ENCODE measurements around the gene MAPK8IP3.
A peak's percentile ranks its signal among the peaks of the same experiment; 100 is the strongest.

Gene MAPK8IP3

GRCh38 chr16:1745900-1746692, 40.1 kb downstream of the MAPK8IP3 start:
- Histone ChIP-seq H3K9me3 (replicated peaks in 1 of 2; ENCODE audit: control insufficient read depth in 2 of 2, insufficient read depth in 1 of 2, low read depth in 1 of 2, low read length in 2 of 2) (peaks cover 0 to 1% of the 10 kb centered on the region in 2 donors), H2BK15ac (ENCODE audit: low read length) (no peak overlapping the region), H3K4me1 (ENCODE audit: control insufficient read depth in 2 of 2, insufficient read depth in 1 of 2, low read depth in 1 of 2, low read length in 2 of 2) (no peaks in the 10 kb centered on the region), H4K91ac (ENCODE audit: low read depth, low read length, poor library complexity) (no peak overlapping the region), H2AFZ (ENCODE audit: low read length) (no peak overlapping the region), H3K4me2 (ENCODE audit: insufficient read depth, low read length, poor library complexity, severe bottlenecking) (no peak overlapping the region), H3K27ac (replicated peaks; ENCODE audit: low read length) (no peak overlapping the region), H3K14ac (ENCODE audit: low read length) (no peak overlapping the region), H2BK120ac (ENCODE audit: low read depth, low read length) (no peak overlapping the region), H2BK5ac (ENCODE audit: low read length) (no peak overlapping the region), H2BK12ac (ENCODE audit: low read length) (peak overlapping the region; percentile 41), H3K36me3 (replicated peaks in 1 of 2; ENCODE audit: control insufficient read depth in 2 of 2, insufficient read depth in 2 of 2, low read length in 2 of 2) (peaks cover 35 to 82% of the 10 kb centered on the region in 2 donors), H3K18ac (ENCODE audit: low read length) (no peak overlapping the region), H3K79me1 (ENCODE audit: low read depth, low read length) (peaks cover 1% of the 10 kb centered on the region), H3K4me3 (ENCODE audit: low read length in 2 of 2) (no peak overlapping the region), H3K4ac (ENCODE audit: low read length) (no peak overlapping the region), H4K8ac (ENCODE audit: low read depth, low read length) (no peak overlapping the region), H3K23ac (ENCODE audit: low read depth, low read length, poor library complexity) (no peak overlapping the region), H3K27me3 (ENCODE audit: control insufficient read depth in 3 of 3, insufficient read depth in 3 of 3, low read depth in 1 of 3, low read length in 3 of 3) (no peaks in the 10 kb centered on the region), H2AK5ac (ENCODE audit: low read depth, low read length) (no peak overlapping the region), H3K9ac (ENCODE audit: low read depth, low read length, poor library complexity) (no peak overlapping the region)
- WGBS, 2 donors (ENCODE audit: extremely low coverage in 2 of 2, insufficient read length in 2 of 2, insufficient replicate concordance in 1 of 2): no CpG with 5 or more reads among the region's 29 CpGs
- no peak for DNase-seq (ENCODE audit: low spot score)

GRCh38 chr16:1746693-1747195, 40.7 kb downstream of the MAPK8IP3 start:
- peak overlapping the region; percentile 44 for H3K9ac ChIP-seq (ENCODE audit: low read depth, low read length, poor library complexity)
- H2AK5ac ChIP-seq (ENCODE audit: low read depth, low read length): no peak overlapping the region
- H4K8ac ChIP-seq (ENCODE audit: low read depth, low read length): no peak overlapping the region
- H2BK5ac ChIP-seq (ENCODE audit: low read length): no peak overlapping the region
- no peak overlapping the region for H3K4me2 ChIP-seq (ENCODE audit: insufficient read depth, low read length, poor library complexity, severe bottlenecking)
- peaks cover 38 to 83% of the 10 kb centered on the region in 2 donors for H3K36me3 ChIP-seq (replicated peaks in 1 of 2; ENCODE audit: control insufficient read depth in 2 of 2, insufficient read depth in 2 of 2, low read length in 2 of 2)
- no peak overlapping the region for H2AFZ ChIP-seq (ENCODE audit: low read length)
- peaks cover 0 to 1% of the 10 kb centered on the region in 2 donors for H3K9me3 ChIP-seq (replicated peaks in 1 of 2; ENCODE audit: control insufficient read depth in 2 of 2, insufficient read depth in 1 of 2, low read depth in 1 of 2, low read length in 2 of 2)
- no peak overlapping the region for H3K18ac ChIP-seq (ENCODE audit: low read length)
- H3K4me3 ChIP-seq (ENCODE audit: low read length in 2 of 2): no peak overlapping the region
- no CpG with 5 or more reads among the region's 31 CpGs for WGBS, 2 donors (ENCODE audit: extremely low coverage in 2 of 2, insufficient read length in 2 of 2, insufficient replicate concordance in 1 of 2)
- no peak for DNase-seq (ENCODE audit: low spot score)
- H3K4me1 ChIP-seq (ENCODE audit: control insufficient read depth in 2 of 2, insufficient read depth in 1 of 2, low read depth in 1 of 2, low read length in 2 of 2): no peaks in the 10 kb centered on the region
- H3K27me3 ChIP-seq (ENCODE audit: control insufficient read depth in 3 of 3, insufficient read depth in 3 of 3, low read depth in 1 of 3, low read length in 3 of 3): no peaks in the 10 kb centered on the region
- peak overlapping the region; percentile 41 for H2BK12ac ChIP-seq (ENCODE audit: low read length)
- H3K27ac ChIP-seq (replicated peaks; ENCODE audit: low read length): no peak overlapping the region
- peaks cover 1% of the 10 kb centered on the region for H3K79me1 ChIP-seq (ENCODE audit: low read depth, low read length)
- no peak overlapping the region for H3K4ac ChIP-seq (ENCODE audit: low read length)
- no peak overlapping the region for H4K91ac ChIP-seq (ENCODE audit: low read depth, low read length, poor library complexity)
- no peak overlapping the region for H3K14ac ChIP-seq (ENCODE audit: low read length)
- no peak overlapping the region for H2BK120ac ChIP-seq (ENCODE audit: low read depth, low read length)
- H2BK15ac ChIP-seq (ENCODE audit: low read length): no peak overlapping the region
- H3K23ac ChIP-seq (ENCODE audit: low read depth, low read length, poor library complexity): peak overlapping the region; percentile 65

- H4K91ac ChIP-seq (ENCODE audit: low read depth, low read length, poor library complexity): no peak overlapping the region
- H3K4me3 ChIP-seq (ENCODE audit: low read length in 2 of 2): no peak overlapping the region
- H3K14ac ChIP-seq (ENCODE audit: low read length): no peak overlapping the region
These were observed 41.9 kb downstream of the MAPK8IP3 start for GRCh38 chr16:1747934-1748333.

More at GRCh38 chr16:1747934-1748333, 41.9 kb downstream of the MAPK8IP3 start:
- H2AFZ ChIP-seq (ENCODE audit: low read length): no peak overlapping the region
- H4K8ac ChIP-seq (ENCODE audit: low read depth, low read length): no peak overlapping the region
- no peak overlapping the region for H3K18ac ChIP-seq (ENCODE audit: low read length)
- no peak overlapping the region for H2BK5ac ChIP-seq (ENCODE audit: low read length)
- no peak overlapping the region for H2BK12ac ChIP-seq (ENCODE audit: low read length)
- DNase-seq (ENCODE audit: low spot score): no peak
- no peaks in the 10 kb centered on the region for H3K27me3 ChIP-seq (ENCODE audit: control insufficient read depth in 3 of 3, insufficient read depth in 3 of 3, low read depth in 1 of 3, low read length in 3 of 3)
- no peaks in the 10 kb centered on the region for H3K4me1 ChIP-seq (ENCODE audit: control insufficient read depth in 2 of 2, insufficient read depth in 1 of 2, low read depth in 1 of 2, low read length in 2 of 2)
- H3K79me1 ChIP-seq (ENCODE audit: low read depth, low read length): peaks cover 1% of the 10 kb centered on the region
- no peak overlapping the region for H2BK15ac ChIP-seq (ENCODE audit: low read length)
- H2AK5ac ChIP-seq (ENCODE audit: low read depth, low read length): no peak overlapping the region
- no CpG with 5 or more reads among the region's 11 CpGs for WGBS, 2 donors (ENCODE audit: extremely low coverage in 2 of 2, insufficient read length in 2 of 2, insufficient replicate concordance in 1 of 2)
- H3K9me3 ChIP-seq (replicated peaks in 1 of 2; ENCODE audit: control insufficient read depth in 2 of 2, insufficient read depth in 1 of 2, low read depth in 1 of 2, low read length in 2 of 2): peaks cover 0 to 1% of the 10 kb centered on the region in 2 donors
- no peak overlapping the region for H3K27ac ChIP-seq (replicated peaks; ENCODE audit: low read length)
- no peak overlapping the region for H2BK120ac ChIP-seq (ENCODE audit: low read depth, low read length)
- H3K4ac ChIP-seq (ENCODE audit: low read length): no peak overlapping the region
- H3K9ac ChIP-seq (ENCODE audit: low read depth, low read length, poor library complexity): no peak overlapping the region
- peaks cover 45 to 87% of the 10 kb centered on the region in 2 donors for H3K36me3 ChIP-seq (replicated peaks in 1 of 2; ENCODE audit: control insufficient read depth in 2 of 2, insufficient read depth in 2 of 2, low read length in 2 of 2)
- H3K4me2 ChIP-seq (ENCODE audit: insufficient read depth, low read length, poor library complexity, severe bottlenecking): no peak overlapping the region
- H3K23ac ChIP-seq (ENCODE audit: low read depth, low read length, poor library complexity): no peak overlapping the region

All from neuronal stem cell (in vitro differentiated cells).